ENCODE measurements around the gene KCNJ2. TPM values are rescaled to one million over a fixed set of nuclear protein-coding genes. Genes with fewer than 3 reads are reported as not detected.

The KCNJ2 gene
- 4.9 and 5.2 TPM in 2 replicates for polyA plus RNA-seq (2013)

GRCh38 chr17:70168977-70169708 lies at the start of gene KCNJ2:
KCNJ2 (plus strand) TSS chr17:70169532; CDS start chr17:70175040, 5,508 bp downstream.
- peak within 1 kb of the TSS; percentile 45 for H2BK5ac ChIP-seq (ENCODE audit: low read depth, low read length, poor library complexity)
- peak within 1 kb of the TSS; percentile 42 for H2AFZ ChIP-seq (ENCODE audit: insufficient read depth, low read length, poor library complexity)
- H3K79me1 ChIP-seq (ENCODE audit: low read length) = peaks cover 8% of the 10 kb centered on the region
- no peaks in the 10 kb centered on the region for H3K27me3 ChIP-seq (ENCODE audit: insufficient read depth, low read length)
- peak within 1 kb of the TSS; percentile 68 for H2BK120ac ChIP-seq (ENCODE audit: insufficient read depth, low read length, poor library complexity)
- no CpG with 5 or more reads among the region's 67 CpGs for WGBS (ENCODE audit: extremely low coverage, insufficient coverage, insufficient read length)
- DNase-seq = peak; percentile 86
- no peak within 1 kb of the TSS for H2BK12ac ChIP-seq (ENCODE audit: low read length)
- no peak within 1 kb of the TSS for H2AK5ac ChIP-seq (ENCODE audit: low read length)
- H3K27ac ChIP-seq (ENCODE audit: low read depth, low read length) = peak within 1 kb of the TSS; percentile 22
- no peaks in the 10 kb centered on the region for H3K36me3 ChIP-seq (ENCODE audit: control insufficient read depth in 1 of 2, insufficient read depth in 2 of 2, low read length in 2 of 2)
- peak within 1 kb of the TSS; percentile 70 for H3K18ac ChIP-seq (ENCODE audit: low read length)
- peak within 1 kb of the TSS; percentile 73 for H3K9ac ChIP-seq (ENCODE audit: low read length)
- H3K23ac ChIP-seq (ENCODE audit: low read length) = no peak within 1 kb of the TSS
- peak within 1 kb of the TSS; percentile 57 for H3K4ac ChIP-seq (ENCODE audit: low read depth, low read length)
- peak within 1 kb of the TSS; percentile 8 for H4K12ac ChIP-seq (ENCODE audit: low read depth, low read length)
- H3K79me2 ChIP-seq (ENCODE audit: control insufficient read depth, insufficient read depth, low read length, poor library complexity) = peaks cover 3% of the 10 kb centered on the region
- peak within 1 kb of the TSS; percentile 52 for H3K14ac ChIP-seq (ENCODE audit: low read length)
- H3K4me2 ChIP-seq (ENCODE audit: low read length) = peak within 1 kb of the TSS; percentile 93
- peak within 1 kb of the TSS; percentile 59 for H4K8ac ChIP-seq (ENCODE audit: low read depth, low read length)
- H3K4me1 ChIP-seq (ENCODE audit: control insufficient read depth in 1 of 2, insufficient read depth in 2 of 2, low read length in 2 of 2) = peaks cover 2 to 4% of the 10 kb centered on the region in 2 experiments
- no peaks in the 10 kb centered on the region for H3K9me3 ChIP-seq (ENCODE audit: insufficient read depth, low read depth, low read length)
- H4K91ac ChIP-seq (ENCODE audit: low read depth, low read length) = peak within 1 kb of the TSS; percentile 78
- H3K4me3 ChIP-seq (ENCODE audit: low read depth, low read length) = peak within 1 kb of the TSS; percentile 92

DNA sequence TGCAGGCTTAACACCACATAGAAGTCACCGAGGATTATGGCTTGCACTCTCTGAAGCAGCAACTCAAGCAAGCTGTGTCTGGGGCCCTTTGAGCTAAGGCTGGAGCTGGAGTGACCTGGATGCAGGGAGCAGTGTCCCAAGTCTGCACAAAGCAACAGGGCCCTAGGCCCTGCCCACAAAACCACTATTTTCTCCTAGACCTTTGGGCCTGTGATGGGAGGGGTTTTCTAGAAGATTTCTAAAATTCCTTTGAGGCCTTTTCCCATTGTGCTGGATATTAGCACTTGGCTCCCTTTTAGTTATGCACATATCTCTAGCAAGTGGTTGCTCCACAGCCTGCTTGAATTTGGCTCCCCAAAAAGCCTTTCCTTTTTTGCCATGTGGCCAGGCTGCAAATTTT lies 49.8 kb upstream of the KCNJ2 start:
- H4K12ac ChIP-seq (ENCODE audit: low read depth, low read length) = no peak overlapping the region
- no peak overlapping the region for H3K18ac ChIP-seq (ENCODE audit: low read length)
- no peak overlapping the region for H2AK5ac ChIP-seq (ENCODE audit: low read length)
- H3K4ac ChIP-seq (ENCODE audit: low read depth, low read length) = no peak overlapping the region
- H3K27me3 ChIP-seq (ENCODE audit: insufficient read depth, low read length) = no peaks in the 10 kb centered on the region
- H3K79me2 ChIP-seq (ENCODE audit: control insufficient read depth, insufficient read depth, low read length, poor library complexity) = no peaks in the 10 kb centered on the region
- no peaks in the 10 kb centered on the region for H3K36me3 ChIP-seq (ENCODE audit: control insufficient read depth in 1 of 2, insufficient read depth in 2 of 2, low read length in 2 of 2)
- no peak for DNase-seq
- no CpG with 5 or more reads among the region's 1 CpG for WGBS (ENCODE audit: extremely low coverage, insufficient coverage, insufficient read length)
- H3K9me3 ChIP-seq (ENCODE audit: insufficient read depth, low read depth, low read length) = peaks cover 3% of the 10 kb centered on the region
- no peak overlapping the region for H2BK120ac ChIP-seq (ENCODE audit: insufficient read depth, low read length, poor library complexity)
- no peak overlapping the region for H2BK12ac ChIP-seq (ENCODE audit: low read length)
- no peak overlapping the region for H3K27ac ChIP-seq (ENCODE audit: low read depth, low read length)
- H3K4me3 ChIP-seq (ENCODE audit: low read depth, low read length) = no peak overlapping the region
- H3K23ac ChIP-seq (ENCODE audit: low read length) = no peak overlapping the region
- H3K4me2 ChIP-seq (ENCODE audit: low read length) = no peak overlapping the region
- no peak overlapping the region for H2BK5ac ChIP-seq (ENCODE audit: low read depth, low read length, poor library complexity)
- no peak overlapping the region for H3K14ac ChIP-seq (ENCODE audit: low read length)
- no peaks in the 10 kb centered on the region for H3K79me1 ChIP-seq (ENCODE audit: low read length)
- no peak overlapping the region for H2AFZ ChIP-seq (ENCODE audit: insufficient read depth, low read length, poor library complexity)
- H4K8ac ChIP-seq (ENCODE audit: low read depth, low read length) = no peak overlapping the region
- H4K91ac ChIP-seq (ENCODE audit: low read depth, low read length) = no peak overlapping the region
- no peak overlapping the region for H3K9ac ChIP-seq (ENCODE audit: low read length)
- H3K4me1 ChIP-seq (ENCODE audit: control insufficient read depth in 1 of 2, insufficient read depth in 2 of 2, low read length in 2 of 2) = no peaks in the 10 kb centered on the region

- no peaks in the 10 kb centered on the region for H3K79me1 ChIP-seq (ENCODE audit: low read length)
- no peak overlapping the region for H3K27ac ChIP-seq (ENCODE audit: low read depth, low read length)
- no peak overlapping the region for H4K12ac ChIP-seq (ENCODE audit: low read depth, low read length)
- H3K36me3 ChIP-seq (ENCODE audit: control insufficient read depth in 1 of 2, insufficient read depth in 2 of 2, low read length in 2 of 2) = no peaks in the 10 kb centered on the region
- H3K9me3 ChIP-seq (ENCODE audit: insufficient read depth, low read depth, low read length) = peaks cover 3% of the 10 kb centered on the region
- H3K4me1 ChIP-seq (ENCODE audit: control insufficient read depth in 1 of 2, insufficient read depth in 2 of 2, low read length in 2 of 2) = no peaks in the 10 kb centered on the region
- no peak overlapping the region for H2BK120ac ChIP-seq (ENCODE audit: insufficient read depth, low read length, poor library complexity)
- H3K4me2 ChIP-seq (ENCODE audit: low read length) = no peak overlapping the region
- no peak overlapping the region for H2AK5ac ChIP-seq (ENCODE audit: low read length)
- no CpG with 5 or more reads among the region's 2 CpGs for WGBS (ENCODE audit: extremely low coverage, insufficient coverage, insufficient read length)
- no peak overlapping the region for H2BK5ac ChIP-seq (ENCODE audit: low read depth, low read length, poor library complexity)
- peak in 1 of 2 donors; percentile 25 for DNase-seq
- no peak overlapping the region for H2AFZ ChIP-seq (ENCODE audit: insufficient read depth, low read length, poor library complexity)
- no peak overlapping the region for H3K9ac ChIP-seq (ENCODE audit: low read length)
- H3K4ac ChIP-seq (ENCODE audit: low read depth, low read length) = no peak overlapping the region
- H2BK12ac ChIP-seq (ENCODE audit: low read length) = no peak overlapping the region
- no peak overlapping the region for H3K23ac ChIP-seq (ENCODE audit: low read length)
- H3K27me3 ChIP-seq (ENCODE audit: insufficient read depth, low read length) = no peaks in the 10 kb centered on the region
- no peak overlapping the region for H4K91ac ChIP-seq (ENCODE audit: low read depth, low read length)
- no peak overlapping the region for H4K8ac ChIP-seq (ENCODE audit: low read depth, low read length)
- H3K18ac ChIP-seq (ENCODE audit: low read length) = no peak overlapping the region
- H3K14ac ChIP-seq (ENCODE audit: low read length) = no peak overlapping the region
- H3K4me3 ChIP-seq (ENCODE audit: low read depth, low read length) = no peak overlapping the region
- H3K79me2 ChIP-seq (ENCODE audit: control insufficient read depth, insufficient read depth, low read length, poor library complexity) = no peaks in the 10 kb centered on the region
Measured at GRCh38 chr17:70119983-70120382, 49.3 kb upstream of the KCNJ2 start.

DNA sequence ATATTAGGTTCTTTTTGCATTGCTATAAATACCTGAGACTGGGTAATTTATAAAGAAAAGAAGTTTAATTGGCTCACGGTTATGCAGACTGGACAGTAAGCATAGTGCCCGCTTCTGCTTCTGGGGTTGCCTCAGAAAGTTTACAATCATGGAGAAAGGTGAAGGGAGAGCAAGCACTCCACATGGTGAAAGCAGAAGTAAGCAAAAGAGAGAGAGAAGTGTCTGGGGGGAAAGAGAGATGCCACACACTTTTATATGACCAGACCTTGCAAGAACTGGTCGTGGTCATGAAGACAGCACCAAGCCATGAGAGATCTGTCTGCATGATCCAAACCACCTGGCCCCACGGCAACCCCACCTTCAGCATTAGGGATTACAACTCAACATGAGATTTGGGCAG lies 48.9 kb upstream of the KCNJ2 start:
- no peak overlapping the region for H3K4me3 ChIP-seq (ENCODE audit: low read depth, low read length)
- no peak overlapping the region for H2BK5ac ChIP-seq (ENCODE audit: low read depth, low read length, poor library complexity)
- no CpG with 5 or more reads among the region's 4 CpGs for WGBS (ENCODE audit: extremely low coverage, insufficient coverage, insufficient read length)
- no peak overlapping the region for H3K27ac ChIP-seq (ENCODE audit: low read depth, low read length)
- no peaks in the 10 kb centered on the region for H3K36me3 ChIP-seq (ENCODE audit: control insufficient read depth in 1 of 2, insufficient read depth in 2 of 2, low read length in 2 of 2)
- no peaks in the 10 kb centered on the region for H3K79me1 ChIP-seq (ENCODE audit: low read length)
- H3K4ac ChIP-seq (ENCODE audit: low read depth, low read length) = no peak overlapping the region
- H4K8ac ChIP-seq (ENCODE audit: low read depth, low read length) = no peak overlapping the region
- no peaks in the 10 kb centered on the region for H3K4me1 ChIP-seq (ENCODE audit: control insufficient read depth in 1 of 2, insufficient read depth in 2 of 2, low read length in 2 of 2)
- no peak overlapping the region for H3K23ac ChIP-seq (ENCODE audit: low read length)
- H3K9ac ChIP-seq (ENCODE audit: low read length) = no peak overlapping the region
- no peak overlapping the region for H4K91ac ChIP-seq (ENCODE audit: low read depth, low read length)
- H2AK5ac ChIP-seq (ENCODE audit: low read length) = no peak overlapping the region
- H3K14ac ChIP-seq (ENCODE audit: low read length) = no peak overlapping the region
- no peak overlapping the region for H4K12ac ChIP-seq (ENCODE audit: low read depth, low read length)
- no peaks in the 10 kb centered on the region for H3K79me2 ChIP-seq (ENCODE audit: control insufficient read depth, insufficient read depth, low read length, poor library complexity)
- peaks cover 3% of the 10 kb centered on the region for H3K9me3 ChIP-seq (ENCODE audit: insufficient read depth, low read depth, low read length)
- no peak overlapping the region for H3K4me2 ChIP-seq (ENCODE audit: low read length)
- no peaks in the 10 kb centered on the region for H3K27me3 ChIP-seq (ENCODE audit: insufficient read depth, low read length)
- H2AFZ ChIP-seq (ENCODE audit: insufficient read depth, low read length, poor library complexity) = no peak overlapping the region
- no peak for DNase-seq
- no peak overlapping the region for H2BK12ac ChIP-seq (ENCODE audit: low read length)
- H2BK120ac ChIP-seq (ENCODE audit: insufficient read depth, low read length, poor library complexity) = no peak overlapping the region
- no peak overlapping the region for H3K18ac ChIP-seq (ENCODE audit: low read length)

All from trophoblast cell (in vitro differentiated cells and primary cell).